SK-N-SH (cell line): ENCODE data around the gene EFEMP2. TPM values are rescaled to one million over a fixed set of nuclear protein-coding genes. Genes with fewer than 3 reads are reported as not detected.

ENCODE experiments used
- ELF1 ChIP-seq: IDR thresholded peaks from 2 replicates; pipeline ENCODE4 v1.4.0; 2012
- EZH2phosphoT487 ChIP-seq: fragments of 200-600 bp; sonication (generic); IDR thresholded peaks from 2 replicates; pipeline ENCODE4 v1.6.1; 2017; ENCODE audit warnings: low read depth, mixed run types, mild to moderate bottlenecking, antibody characterized with exemption, moderate library complexity, borderline replicate concordance
- FOXM1 ChIP-seq: IDR thresholded peaks from 2 replicates; pipeline ENCODE4 v1.4.0; 2012; ENCODE audit warnings: low read depth, mild to moderate bottlenecking
- IRF3 ChIP-seq: fragments of 150-350 bp; IDR thresholded peaks from 2 replicates; pipeline ENCODE4 v1.6.1; 2016; ENCODE audit warnings: mild to moderate bottlenecking, low read depth, low read length
- MAX ChIP-seq: IDR thresholded peaks from 2 replicates; pipeline ENCODE4 v1.4.0; 2012; ENCODE audit warnings: low read depth
- REST ChIP-seq: IDR thresholded peaks from 2 replicates; pipeline ENCODE4 v1.6.1; 2012; ENCODE audit warnings: mild to moderate bottlenecking, low read depth, low read length, moderate library complexity
- RXRA ChIP-seq: IDR thresholded peaks from 2 replicates; pipeline ENCODE4 v1.4.0; 2012; ENCODE audit warnings: low read depth, mild to moderate bottlenecking, borderline replicate concordance
- SMC3 ChIP-seq: IDR thresholded peaks from 2 replicates; pipeline ENCODE4 v1.6.1; 2012; ENCODE audit warnings: low read depth, low read length, improper control_type of control experiment
- TCF12 ChIP-seq: IDR thresholded peaks from 2 replicates; pipeline ENCODE4 v1.4.0; 2012
- USF1 ChIP-seq: IDR thresholded peaks from 2 replicates; pipeline ENCODE4 v1.4.0; 2012; ENCODE audit warnings: low read depth, borderline replicate concordance
- USF2 ChIP-seq: fragments of 150-350 bp; IDR thresholded peaks from 2 replicates; pipeline ENCODE4 v1.6.1; 2017; ENCODE audit warnings: antibody characterized with exemption, low read length, low read depth, borderline replicate concordance
- YY1 ChIP-seq: IDR thresholded peaks from 2 replicates; pipeline ENCODE4 v1.4.0; 2012; ENCODE audit warnings: low read depth, mild to moderate bottlenecking
- ZBTB33 ChIP-seq: IDR thresholded peaks from 2 replicates; pipeline ENCODE4 v1.4.0; 2012; ENCODE audit warnings: low read depth, borderline replicate concordance
- polyA plus RNA-seq, 3 experiments: library from polyadenylated mRNA; depleted of rRNA; stranded (reverse); fragments of >200 nt; gene quantifications; 2 replicates each; pipeline ENCODE4 v1.2.3, GENCODE V29; 2012

Gene EFEMP2
- polyA plus RNA-seq, 1 of the 3 experiments (the other 2 are of a cell fraction), result 203 TPM

- no peak for TF ChIP-seq USF1
- TF ChIP-seq REST, result no peak; the same call in 1 of the 2 replicates
- peak; percentile 51; the same call in 1 of the 2 replicates for TF ChIP-seq TCF12
- 0 out of 2 replicates have a peak, but pooled peaks have one; percentile 41 for TF ChIP-seq FOXM1
- TF ChIP-seq YY1, result no peak
- peak; percentile 51 for TF ChIP-seq ELF1
- TF ChIP-seq USF2, result no peak
- TF ChIP-seq IRF3, result no peak
- TF ChIP-seq RXRA, result no peak
- peak; percentile 82; the same call in 1 of the 2 replicates for TF ChIP-seq ZBTB33
- no peak; the same call in 1 of the 2 replicates for TF ChIP-seq SMC3
- no peak for TF ChIP-seq EZH2phosphoT487
- peak; percentile 89 for TF ChIP-seq MAX
Measured at GRCh38 chr11:65919141-65919572, 46.6 kb upstream of the EFEMP2 start, which contains the start of gene DRAP1 (continued).
